Measurements from ENCODE around the gene LBP.

DNA sequence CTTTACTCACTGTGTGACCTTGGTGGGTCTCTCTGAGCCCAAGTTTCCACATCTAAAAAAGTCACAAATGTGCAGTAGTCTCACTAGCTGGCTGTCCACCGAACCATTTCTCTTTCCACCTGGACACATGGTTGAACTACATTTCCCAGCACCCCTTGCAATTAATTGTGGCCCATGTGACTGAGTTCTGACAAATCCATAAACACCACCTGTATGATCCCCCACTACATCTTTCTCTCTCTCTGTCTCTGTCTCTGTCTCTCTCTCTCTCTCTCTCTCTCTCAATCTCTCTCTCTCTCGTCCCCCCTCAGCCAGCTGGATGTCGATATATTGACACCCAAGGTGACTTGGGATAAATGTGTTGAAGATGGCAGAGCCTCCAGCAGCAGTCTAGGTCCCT, 46.1 kb downstream of the LBP start:
- TF ChIP-seq CTCF (conservative IDR thresholded peaks at IDR 0.05; ENCODE audit: low read depth in 2 of 2) (no peak), EZH2 (IDR thresholded peaks at IDR 0.05; ENCODE audit: low read depth, unreplicated experiment) (no peak), POLR2AphosphoS5 (IDR thresholded peaks at IDR 0.05; ENCODE audit: low read depth) (no peak), CREB1 (CRISPR knock-in tag; IDR thresholded peaks at IDR 0.05; ENCODE audit: low read depth) (no peak), EZH2phosphoT487 (IDR thresholded peaks at IDR 0.05; ENCODE audit: unreplicated experiment) (no peak), ZNF114 (CRISPR knock-in tag; IDR thresholded peaks at IDR 0.05) (no peak), ZNF331 (CRISPR knock-in tag; IDR thresholded peaks at IDR 0.05; ENCODE audit: low read depth) (no peak), JUNB (IDR thresholded peaks at IDR 0.05; ENCODE audit: unreplicated experiment) (no peak), STAT1 (IDR thresholded peaks at IDR 0.05; ENCODE audit: unreplicated experiment) (no peak), NANOG (IDR thresholded peaks at IDR 0.05; ENCODE audit: borderline replicate concordance) (no peak)
- TF ChIP-seq, protein P1, sequence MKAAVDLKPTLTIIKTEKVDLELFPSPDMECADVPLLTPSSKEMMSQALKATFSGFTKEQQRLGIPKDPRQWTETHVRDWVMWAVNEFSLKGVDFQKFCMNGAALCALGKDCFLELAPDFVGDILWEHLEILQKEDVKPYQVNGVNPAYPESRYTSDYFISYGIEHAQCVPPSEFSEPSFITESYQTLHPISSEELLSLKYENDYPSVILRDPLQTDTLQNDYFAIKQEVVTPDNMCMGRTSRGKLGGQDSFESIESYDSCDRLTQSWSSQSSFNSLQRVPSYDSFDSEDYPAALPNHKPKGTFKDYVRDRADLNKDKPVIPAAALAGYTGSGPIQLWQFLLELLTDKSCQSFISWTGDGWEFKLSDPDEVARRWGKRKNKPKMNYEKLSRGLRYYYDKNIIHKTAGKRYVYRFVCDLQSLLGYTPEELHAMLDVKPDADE (IDR thresholded peaks at IDR 0.05): peak; percentile 65; the same call in 1 of the 2 replicates
- TF ChIP-seq, protein P2, sequence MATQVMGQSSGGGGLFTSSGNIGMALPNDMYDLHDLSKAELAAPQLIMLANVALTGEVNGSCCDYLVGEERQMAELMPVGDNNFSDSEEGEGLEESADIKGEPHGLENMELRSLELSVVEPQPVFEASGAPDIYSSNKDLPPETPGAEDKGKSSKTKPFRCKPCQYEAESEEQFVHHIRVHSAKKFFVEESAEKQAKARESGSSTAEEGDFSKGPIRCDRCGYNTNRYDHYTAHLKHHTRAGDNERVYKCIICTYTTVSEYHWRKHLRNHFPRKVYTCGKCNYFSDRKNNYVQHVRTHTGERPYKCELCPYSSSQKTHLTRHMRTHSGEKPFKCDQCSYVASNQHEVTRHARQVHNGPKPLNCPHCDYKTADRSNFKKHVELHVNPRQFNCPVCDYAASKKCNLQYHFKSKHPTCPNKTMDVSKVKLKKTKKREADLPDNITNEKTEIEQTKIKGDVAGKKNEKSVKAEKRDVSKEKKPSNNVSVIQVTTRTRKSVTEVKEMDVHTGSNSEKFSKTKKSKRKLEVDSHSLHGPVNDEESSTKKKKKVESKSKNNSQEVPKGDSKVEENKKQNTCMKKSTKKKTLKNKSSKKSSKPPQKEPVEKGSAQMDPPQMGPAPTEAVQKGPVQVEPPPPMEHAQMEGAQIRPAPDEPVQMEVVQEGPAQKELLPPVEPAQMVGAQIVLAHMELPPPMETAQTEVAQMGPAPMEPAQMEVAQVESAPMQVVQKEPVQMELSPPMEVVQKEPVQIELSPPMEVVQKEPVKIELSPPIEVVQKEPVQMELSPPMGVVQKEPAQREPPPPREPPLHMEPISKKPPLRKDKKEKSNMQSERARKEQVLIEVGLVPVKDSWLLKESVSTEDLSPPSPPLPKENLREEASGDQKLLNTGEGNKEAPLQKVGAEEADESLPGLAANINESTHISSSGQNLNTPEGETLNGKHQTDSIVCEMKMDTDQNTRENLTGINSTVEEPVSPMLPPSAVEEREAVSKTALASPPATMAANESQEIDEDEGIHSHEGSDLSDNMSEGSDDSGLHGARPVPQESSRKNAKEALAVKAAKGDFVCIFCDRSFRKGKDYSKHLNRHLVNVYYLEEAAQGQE (IDR thresholded peaks at IDR 0.05; ENCODE audit: unreplicated experiment): no peak
- TF ChIP-seq, protein P3, sequence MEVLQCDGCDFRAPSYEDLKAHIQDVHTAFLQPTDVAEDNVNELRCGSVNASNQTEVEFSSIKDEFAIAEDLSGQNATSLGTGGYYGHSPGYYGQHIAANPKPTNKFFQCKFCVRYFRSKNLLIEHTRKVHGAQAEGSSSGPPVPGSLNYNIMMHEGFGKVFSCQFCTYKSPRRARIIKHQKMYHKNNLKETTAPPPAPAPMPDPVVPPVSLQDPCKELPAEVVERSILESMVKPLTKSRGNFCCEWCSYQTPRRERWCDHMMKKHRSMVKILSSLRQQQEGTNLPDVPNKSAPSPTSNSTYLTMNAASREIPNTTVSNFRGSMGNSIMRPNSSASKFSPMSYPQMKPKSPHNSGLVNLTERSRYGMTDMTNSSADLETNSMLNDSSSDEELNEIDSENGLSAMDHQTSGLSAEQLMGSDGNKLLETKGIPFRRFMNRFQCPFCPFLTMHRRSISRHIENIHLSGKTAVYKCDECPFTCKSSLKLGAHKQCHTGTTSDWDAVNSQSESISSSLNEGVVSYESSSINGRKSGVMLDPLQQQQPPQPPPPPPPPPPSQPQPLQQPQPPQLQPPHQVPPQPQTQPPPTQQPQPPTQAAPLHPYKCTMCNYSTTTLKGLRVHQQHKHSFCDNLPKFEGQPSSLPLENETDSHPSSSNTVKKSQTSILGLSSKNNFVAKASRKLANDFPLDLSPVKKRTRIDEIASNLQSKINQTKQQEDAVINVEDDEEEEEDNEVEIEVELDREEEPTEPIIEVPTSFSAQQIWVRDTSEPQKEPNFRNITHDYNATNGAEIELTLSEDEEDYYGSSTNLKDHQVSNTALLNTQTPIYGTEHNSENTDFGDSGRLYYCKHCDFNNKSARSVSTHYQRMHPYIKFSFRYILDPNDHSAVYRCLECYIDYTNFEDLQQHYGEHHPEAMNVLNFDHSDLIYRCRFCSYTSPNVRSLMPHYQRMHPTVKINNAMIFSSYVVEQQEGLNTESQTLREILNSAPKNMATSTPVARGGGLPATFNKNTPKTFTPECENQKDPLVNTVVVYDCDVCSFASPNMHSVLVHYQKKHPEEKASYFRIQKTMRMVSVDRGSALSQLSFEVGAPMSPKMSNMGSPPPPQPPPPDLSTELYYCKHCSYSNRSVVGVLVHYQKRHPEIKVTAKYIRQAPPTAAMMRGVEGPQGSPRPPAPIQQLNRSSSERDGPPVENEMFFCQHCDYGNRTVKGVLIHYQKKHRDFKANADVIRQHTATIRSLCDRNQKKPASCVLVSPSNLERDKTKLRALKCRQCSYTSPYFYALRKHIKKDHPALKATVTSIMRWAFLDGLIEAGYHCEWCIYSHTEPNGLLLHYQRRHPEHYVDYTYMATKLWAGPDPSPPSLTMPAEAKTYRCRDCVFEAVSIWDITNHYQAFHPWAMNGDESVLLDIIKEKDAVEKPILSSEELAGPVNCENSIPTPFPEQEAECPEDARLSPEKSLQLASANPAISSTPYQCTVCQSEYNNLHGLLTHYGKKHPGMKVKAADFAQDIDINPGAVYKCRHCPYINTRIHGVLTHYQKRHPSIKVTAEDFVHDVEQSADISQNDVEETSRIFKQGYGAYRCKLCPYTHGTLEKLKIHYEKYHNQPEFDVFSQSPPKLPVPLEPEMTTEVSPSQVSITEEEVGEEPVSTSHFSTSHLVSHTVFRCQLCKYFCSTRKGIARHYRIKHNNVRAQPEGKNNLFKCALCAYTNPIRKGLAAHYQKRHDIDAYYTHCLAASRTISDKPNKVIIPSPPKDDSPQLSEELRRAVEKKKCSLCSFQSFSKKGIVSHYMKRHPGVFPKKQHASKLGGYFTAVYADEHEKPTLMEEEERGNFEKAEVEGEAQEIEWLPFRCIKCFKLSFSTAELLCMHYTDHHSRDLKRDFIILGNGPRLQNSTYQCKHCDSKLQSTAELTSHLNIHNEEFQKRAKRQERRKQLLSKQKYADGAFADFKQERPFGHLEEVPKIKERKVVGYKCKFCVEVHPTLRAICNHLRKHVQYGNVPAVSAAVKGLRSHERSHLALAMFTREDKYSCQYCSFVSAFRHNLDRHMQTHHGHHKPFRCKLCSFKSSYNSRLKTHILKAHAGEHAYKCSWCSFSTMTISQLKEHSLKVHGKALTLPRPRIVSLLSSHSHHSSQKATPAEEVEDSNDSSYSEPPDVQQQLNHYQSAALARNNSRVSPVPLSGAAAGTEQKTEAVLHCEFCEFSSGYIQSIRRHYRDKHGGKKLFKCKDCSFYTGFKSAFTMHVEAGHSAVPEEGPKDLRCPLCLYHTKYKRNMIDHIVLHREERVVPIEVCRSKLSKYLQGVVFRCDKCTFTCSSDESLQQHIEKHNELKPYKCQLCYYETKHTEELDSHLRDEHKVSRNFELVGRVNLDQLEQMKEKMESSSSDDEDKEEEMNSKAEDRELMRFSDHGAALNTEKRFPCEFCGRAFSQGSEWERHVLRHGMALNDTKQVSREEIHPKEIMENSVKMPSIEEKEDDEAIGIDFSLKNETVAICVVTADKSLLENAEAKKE (CRISPR knock-in tag; IDR thresholded peaks at IDR 0.05): no peak

Data from GM23338 (cell line).